GM12891 (cell line): ENCODE results near the gene BRD7.

Experiments
- POLR2A ChIP-seq: IDR thresholded peaks from 2 replicates; pipeline ENCODE4 v1.6.1; 2011; ENCODE audit warnings: low read depth, low read length, control low read depth
- POLR2AphosphoS5 ChIP-seq: IDR thresholded peaks from 2 replicates; pipeline ENCODE4 v1.6.1; 2011; ENCODE audit warnings: low read depth, low read length, control low read depth
- TAF1 ChIP-seq: IDR thresholded peaks from 2 replicates; pipeline ENCODE4 v1.6.1; 2011; ENCODE audit warnings: low read depth, low read length, control low read depth

DNA sequence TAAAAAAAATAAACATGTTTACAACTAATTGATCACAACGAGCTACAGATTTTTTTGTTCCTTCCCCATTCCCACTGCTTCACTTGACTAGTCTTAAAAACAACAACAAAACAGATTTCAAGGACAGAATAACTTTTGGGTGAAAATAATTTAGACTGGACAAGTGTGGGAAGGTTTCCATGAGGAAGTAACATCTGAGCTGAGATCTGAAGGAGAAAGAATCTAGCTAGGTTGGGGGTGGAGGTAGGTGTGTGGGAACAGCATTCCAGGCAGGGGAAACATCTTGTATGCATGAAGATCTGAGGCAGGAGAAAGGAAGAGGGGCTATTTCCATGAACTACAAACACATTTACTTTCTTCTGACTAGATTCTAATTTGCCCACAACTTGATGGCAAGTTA lies 9.2 kb downstream of the BRD7 start:
- no peak for TF ChIP-seq TAF1
- TF ChIP-seq POLR2AphosphoS5, result no peak
- no peak for TF ChIP-seq POLR2A
